Liver (tissue), 9 donors: ENCODE measurements around the gene NARF. TPM values are rescaled to one million over a fixed set of nuclear protein-coding genes. Genes with fewer than 3 reads are reported as not detected.
"Not testable (repeated sequence)": the region's sequence is repeated elsewhere in the genome, so short reads cannot be mapped to it uniquely, and the experiment has no call there.

Experiments used
- DNase-seq: peaks from one replicate; pipeline ENCODE4 v3.0.0-alpha.2; 2017; ENCODE audit warnings: low spot score
- H3K27ac ChIP-seq, 2 donors: one replicate each; pipeline ENCODE4 v1.7.0; 2013; ENCODE audit warnings: inconsistent platforms in 2 of 2, low read length in 2 of 2, control low read depth in 1 of 2, low read depth in 1 of 2, mild to moderate bottlenecking in 1 of 2
- H3K27me3 ChIP-seq, 4 donors: one replicate each; pipeline versions ENCODE4 v1.6.1 to v1.7.0; 2013; ENCODE audit warnings: low read length in 3 of 4, inconsistent platforms in 1 of 4, mild to moderate bottlenecking in 1 of 4, moderate library complexity in 1 of 4; ENCODE audit not compliant: control insufficient read depth in 4 of 4, insufficient read depth in 4 of 4
- H3K36me3 ChIP-seq, 4 donors: one replicate each; pipeline versions ENCODE4 v1.6.1 to v1.7.0; 2013; ENCODE audit warnings: low read length in 3 of 4, mild to moderate bottlenecking in 3 of 4, low read depth in 1 of 4, moderate library complexity in 1 of 4; ENCODE audit not compliant: control insufficient read depth in 4 of 4, insufficient read depth in 3 of 4
- H3K4me1 ChIP-seq, 4 donors: one replicate each; pipeline versions ENCODE4 v1.6.1 to v1.7.0; 2013; ENCODE audit warnings: low read length in 3 of 4, mild to moderate bottlenecking in 3 of 4, moderate library complexity in 1 of 4; ENCODE audit not compliant: control insufficient read depth in 4 of 4, insufficient read depth in 4 of 4
- H3K4me3 ChIP-seq, 3 donors: one replicate each; pipeline versions ENCODE4 v1.6.1 to v1.7.0; 2013; ENCODE audit warnings: low read length in 3 of 3, control low read depth in 1 of 3, low read depth in 1 of 3, mild to moderate bottlenecking in 1 of 3
- H3K9ac ChIP-seq, 2 donors: one replicate each; pipeline ENCODE4 v1.7.0; 2013; ENCODE audit warnings: low read length in 2 of 2, mild to moderate bottlenecking in 2 of 2, moderate library complexity in 2 of 2, control low read depth in 1 of 2, low read depth in 1 of 2
- H3K9me3 ChIP-seq, 4 donors: one replicate each; pipeline versions ENCODE4 v1.6.1 to v1.7.0; 2013; ENCODE audit warnings: low read length in 3 of 4; ENCODE audit not compliant: control insufficient read depth in 4 of 4
- GABPA ChIP-seq, 2 donors: IDR thresholded peaks in 1 of 2; conservative IDR thresholded peaks in 1 of 2; 2 replicates each; pipeline ENCODE4 v1.6.1; 2016; ENCODE audit warnings: antibody characterized with exemption in 2 of 2, mild to moderate bottlenecking in 1 of 2, moderate library complexity in 1 of 2
- HNF4A ChIP-seq, 2 donors: conservative IDR thresholded peaks; 2 replicates each; pipeline ENCODE4 v1.6.1; 2016; ENCODE audit warnings: antibody characterized with exemption in 2 of 2, mild to moderate bottlenecking in 2 of 2
- NR2F2 ChIP-seq: IDR thresholded peaks from 2 replicates; pipeline ENCODE4 v1.6.1; 2016; ENCODE audit warnings: antibody characterized with exemption
- RAD21 ChIP-seq, 2 donors: IDR thresholded peaks; 2 replicates each; pipeline ENCODE4 v1.6.1; 2016; ENCODE audit warnings: antibody characterized with exemption in 2 of 2, mild to moderate bottlenecking in 2 of 2
- RXRA ChIP-seq, 2 donors: IDR thresholded peaks; 2 replicates each; pipeline ENCODE4 v1.6.1; 2017 to 2018; ENCODE audit warnings: antibody characterized with exemption in 2 of 2, mild to moderate bottlenecking in 1 of 2
- TAF1 ChIP-seq: conservative IDR thresholded peaks from 2 replicates; pipeline ENCODE4 v1.6.1; 2016; ENCODE audit warnings: antibody characterized with exemption, mild to moderate bottlenecking
- WGBS: extraction: QIAGEN DNeasy Blood & Tissue Kit; methylation state at CpG from one replicate; pipeline ENCODE4 v1.1.7; 2013; 5-methylcytosine and 5-hydroxymethylcytosine counted together
- polyA plus RNA-seq, 2 donors: library from polyadenylated mRNA; stranded (reverse) in 1 of 2; unstranded in 1 of 2; fragments of 200-250 nt in 1 of 2; fragments of >200 nt in 1 of 2; fragmentation: Nextera tagmentation in 1 of 2; extraction: Ambion mirVana in 1 of 2; gene quantifications; one replicate each; pipeline versions ENCODE4 v1.2.1 to v1.2.3, GENCODE V29; 2013 to 2015
- total RNA-seq, 2 donors: library from RNA; depleted of rRNA; stranded (reverse); fragments of >200 nt; gene quantifications; one replicate each; pipeline ENCODE4 v1.2.3, GENCODE V29; 2014
- TF ChIP-seq, protein P1 (sequence below): fragments of 150-350 bp; IDR thresholded peaks from 2 replicates; pipeline ENCODE4 v1.5.1; 2017; ENCODE audit warnings: improper control_type of control experiment, low read depth, low read length; ENCODE audit not compliant: missing input control
- TF ChIP-seq, protein P2 (sequence below): IDR thresholded peaks from 2 replicates; pipeline ENCODE4 v1.6.1; 2016; ENCODE audit warnings: antibody characterized with exemption
- TF ChIP-seq, protein P3 (sequence below): IDR thresholded peaks from 2 replicates; pipeline ENCODE4 v1.6.1; 2016; ENCODE audit warnings: antibody characterized with exemption, mild to moderate bottlenecking
- donor health status: healthy.
- donor health status: healthy.
- donor health status: healthy.
- donor health status: healthy.
- donor health status: healthy.

Gene NARF
- total and polyA plus RNA-seq, 4 donors, result 19.8 to 87.5 (median 26.2) TPM

DNA sequence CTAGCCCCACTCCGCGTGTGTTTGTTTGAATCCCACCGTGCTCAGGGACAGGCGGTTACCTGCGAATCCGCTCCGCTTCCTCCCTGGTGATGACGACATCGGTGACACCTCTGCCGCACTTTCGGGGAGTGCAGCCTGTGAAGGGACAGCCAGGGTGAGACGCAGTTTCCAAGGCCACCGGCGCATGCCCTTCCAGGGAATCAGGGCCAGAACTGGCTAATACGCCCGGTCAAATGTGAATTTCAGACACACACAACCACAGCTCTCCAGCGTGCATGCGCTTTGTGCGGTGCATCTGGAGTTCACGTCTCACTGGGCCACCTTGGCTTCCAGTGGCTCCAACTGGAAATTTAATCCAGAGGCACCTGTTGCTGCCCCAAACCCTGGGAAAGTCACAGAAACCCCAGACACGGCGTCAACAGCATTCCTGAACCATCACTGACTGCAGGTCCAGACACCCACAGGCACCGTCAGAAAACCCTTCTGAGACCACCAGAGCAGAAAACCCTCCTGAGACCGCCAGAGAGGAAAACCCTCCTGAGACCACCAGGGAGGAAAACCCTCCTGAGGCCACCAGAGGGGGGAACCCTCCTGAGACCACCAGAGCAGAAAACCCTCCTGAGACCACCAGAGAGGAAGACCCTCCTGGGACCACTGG, 47.0 kb upstream of the NARF start:
- Histone ChIP-seq H3K9me3 (no peaks in the 10 kb centered on the region), H3K27me3 (no peaks in the 10 kb centered on the region), H3K4me3 (no peak overlapping the region), H3K27ac (no peak overlapping the region), H3K36me3 (peaks cover 0 to 2% (median 0%) of the 10 kb centered on the region in 4 donors), H3K4me1 (peaks cover 2 to 18% (median 12%) of the 10 kb centered on the region in 4 donors), H3K9ac (no peak overlapping the region)
- DNase-seq, result no peak
- TF ChIP-seq, protein P1, sequence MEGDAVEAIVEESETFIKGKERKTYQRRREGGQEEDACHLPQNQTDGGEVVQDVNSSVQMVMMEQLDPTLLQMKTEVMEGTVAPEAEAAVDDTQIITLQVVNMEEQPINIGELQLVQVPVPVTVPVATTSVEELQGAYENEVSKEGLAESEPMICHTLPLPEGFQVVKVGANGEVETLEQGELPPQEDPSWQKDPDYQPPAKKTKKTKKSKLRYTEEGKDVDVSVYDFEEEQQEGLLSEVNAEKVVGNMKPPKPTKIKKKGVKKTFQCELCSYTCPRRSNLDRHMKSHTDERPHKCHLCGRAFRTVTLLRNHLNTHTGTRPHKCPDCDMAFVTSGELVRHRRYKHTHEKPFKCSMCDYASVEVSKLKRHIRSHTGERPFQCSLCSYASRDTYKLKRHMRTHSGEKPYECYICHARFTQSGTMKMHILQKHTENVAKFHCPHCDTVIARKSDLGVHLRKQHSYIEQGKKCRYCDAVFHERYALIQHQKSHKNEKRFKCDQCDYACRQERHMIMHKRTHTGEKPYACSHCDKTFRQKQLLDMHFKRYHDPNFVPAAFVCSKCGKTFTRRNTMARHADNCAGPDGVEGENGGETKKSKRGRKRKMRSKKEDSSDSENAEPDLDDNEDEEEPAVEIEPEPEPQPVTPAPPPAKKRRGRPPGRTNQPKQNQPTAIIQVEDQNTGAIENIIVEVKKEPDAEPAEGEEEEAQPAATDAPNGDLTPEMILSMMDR, result no peak
- TF ChIP-seq GABPA (IDR thresholded peaks at IDR 0.05 in 1 of 2, conservative IDR thresholded peaks at IDR 0.05 in 1 of 2) (no peak), NR2F2 (no peak)
- TF ChIP-seq, protein P2, sequence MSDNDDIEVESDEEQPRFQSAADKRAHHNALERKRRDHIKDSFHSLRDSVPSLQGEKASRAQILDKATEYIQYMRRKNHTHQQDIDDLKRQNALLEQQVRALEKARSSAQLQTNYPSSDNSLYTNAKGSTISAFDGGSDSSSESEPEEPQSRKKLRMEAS, result no peak
- 96% methylated on average over 24 of the region's 24 CpGs for WGBS

DNA sequence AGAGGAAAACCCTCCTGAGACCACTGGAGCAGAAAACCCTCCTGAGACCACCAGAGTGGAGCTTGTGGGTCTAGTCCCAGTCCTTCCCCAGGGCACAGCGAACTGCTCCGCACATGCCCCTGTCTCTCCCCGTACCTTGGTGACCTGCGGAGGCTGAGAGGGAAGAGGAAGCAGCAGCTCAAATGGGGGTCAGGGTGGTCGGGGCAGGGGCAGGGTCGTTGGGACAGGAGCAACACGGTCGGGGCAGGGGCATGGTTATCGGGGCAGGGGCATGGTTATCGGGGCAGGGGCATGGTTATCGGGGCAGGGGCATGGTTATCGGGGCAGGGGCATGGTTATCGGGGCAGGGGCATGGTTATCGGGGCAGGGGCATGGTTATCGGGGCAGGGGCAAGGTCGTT, 46.5 kb upstream of the NARF start:
- not testable (repeated sequence) for DNase-seq, H3K36me3 ChIP-seq, H3K27me3 ChIP-seq, H3K4me3 ChIP-seq, H3K27ac ChIP-seq, H3K9me3 ChIP-seq, H3K9ac ChIP-seq
- 79% methylated on average over 16 of the region's 16 CpGs for WGBS
- peaks cover 2 to 18% (median 12%) of the 10 kb centered on the region in 4 donors for H3K4me1 ChIP-seq

DNA sequence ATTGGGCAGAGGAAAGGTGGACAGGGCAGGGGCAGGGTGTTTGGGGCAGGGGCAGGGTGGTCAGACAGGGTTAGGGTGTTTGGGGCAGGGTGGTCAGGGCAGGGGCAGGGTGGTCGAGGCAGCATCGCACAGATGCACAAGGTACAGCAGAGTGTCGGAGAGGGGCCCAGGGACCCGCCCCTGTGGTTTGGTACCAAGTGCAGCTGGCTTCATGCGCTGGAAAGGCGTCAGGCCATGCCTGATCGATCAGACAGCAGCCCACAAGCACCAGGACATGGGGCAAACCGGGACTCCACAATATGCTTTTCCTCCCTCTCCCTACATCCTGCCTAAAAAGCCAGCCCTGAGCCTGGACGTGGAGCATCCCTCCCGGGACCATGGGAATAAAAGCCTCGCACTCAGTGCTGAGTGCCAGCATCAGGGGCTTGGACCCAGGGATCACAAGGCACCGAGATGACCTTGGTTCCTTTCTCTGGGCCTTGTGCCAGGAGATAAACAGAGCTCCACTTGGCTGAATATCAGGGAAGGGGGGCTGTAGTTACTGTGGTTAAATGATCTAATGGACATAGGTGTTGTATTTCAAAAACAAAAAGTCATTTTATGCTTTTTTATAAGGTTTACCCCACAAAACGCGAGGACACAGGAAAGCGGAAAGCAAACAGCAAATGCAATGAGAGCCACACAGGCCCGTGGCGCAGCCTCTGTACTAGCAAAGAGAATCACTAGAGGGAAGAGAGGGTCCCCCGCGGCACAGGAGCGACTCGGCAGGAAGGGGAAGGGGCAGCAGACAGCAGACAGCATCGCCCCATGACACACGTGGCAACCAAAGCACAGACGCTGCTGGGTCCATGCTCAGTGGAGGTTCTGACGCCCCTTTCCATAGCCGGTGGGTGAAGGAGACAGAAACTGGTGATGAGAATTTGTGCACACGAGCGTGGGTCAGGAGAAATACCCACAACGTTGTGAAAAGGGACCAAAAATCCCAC, 45.7 kb upstream of the NARF start:
- TF ChIP-seq TAF1 (no peak), HNF4A (conservative IDR thresholded peaks at IDR 0.05) (peak; percentile 51 to 62), RAD21 (IDR thresholded peaks at IDR 0.05) (peak in 1 of 2 donors; percentile 25), RXRA (IDR thresholded peaks at IDR 0.05) (peak; percentile 31 to 43)
- TF ChIP-seq, protein P1, result no peak
- TF ChIP-seq, protein P3, sequence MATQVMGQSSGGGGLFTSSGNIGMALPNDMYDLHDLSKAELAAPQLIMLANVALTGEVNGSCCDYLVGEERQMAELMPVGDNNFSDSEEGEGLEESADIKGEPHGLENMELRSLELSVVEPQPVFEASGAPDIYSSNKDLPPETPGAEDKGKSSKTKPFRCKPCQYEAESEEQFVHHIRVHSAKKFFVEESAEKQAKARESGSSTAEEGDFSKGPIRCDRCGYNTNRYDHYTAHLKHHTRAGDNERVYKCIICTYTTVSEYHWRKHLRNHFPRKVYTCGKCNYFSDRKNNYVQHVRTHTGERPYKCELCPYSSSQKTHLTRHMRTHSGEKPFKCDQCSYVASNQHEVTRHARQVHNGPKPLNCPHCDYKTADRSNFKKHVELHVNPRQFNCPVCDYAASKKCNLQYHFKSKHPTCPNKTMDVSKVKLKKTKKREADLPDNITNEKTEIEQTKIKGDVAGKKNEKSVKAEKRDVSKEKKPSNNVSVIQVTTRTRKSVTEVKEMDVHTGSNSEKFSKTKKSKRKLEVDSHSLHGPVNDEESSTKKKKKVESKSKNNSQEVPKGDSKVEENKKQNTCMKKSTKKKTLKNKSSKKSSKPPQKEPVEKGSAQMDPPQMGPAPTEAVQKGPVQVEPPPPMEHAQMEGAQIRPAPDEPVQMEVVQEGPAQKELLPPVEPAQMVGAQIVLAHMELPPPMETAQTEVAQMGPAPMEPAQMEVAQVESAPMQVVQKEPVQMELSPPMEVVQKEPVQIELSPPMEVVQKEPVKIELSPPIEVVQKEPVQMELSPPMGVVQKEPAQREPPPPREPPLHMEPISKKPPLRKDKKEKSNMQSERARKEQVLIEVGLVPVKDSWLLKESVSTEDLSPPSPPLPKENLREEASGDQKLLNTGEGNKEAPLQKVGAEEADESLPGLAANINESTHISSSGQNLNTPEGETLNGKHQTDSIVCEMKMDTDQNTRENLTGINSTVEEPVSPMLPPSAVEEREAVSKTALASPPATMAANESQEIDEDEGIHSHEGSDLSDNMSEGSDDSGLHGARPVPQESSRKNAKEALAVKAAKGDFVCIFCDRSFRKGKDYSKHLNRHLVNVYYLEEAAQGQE, result peak; percentile 56
- Histone ChIP-seq H3K27me3 (no peaks in the 10 kb centered on the region), H3K4me3 (no peak overlapping the region), H3K4me1 (peaks cover 2 to 21% (median 16%) of the 10 kb centered on the region in 4 donors), H3K27ac (no peak overlapping the region), H3K9ac (no peak overlapping the region), H3K36me3 (peaks cover 0 to 2% (median 0%) of the 10 kb centered on the region in 4 donors), H3K9me3 (no peaks in the 10 kb centered on the region)
- 63% methylated on average over 29 of the region's 29 CpGs for WGBS
- no peak for DNase-seq
